B cell (primary cell): ENCODE measurements around the gene BACH2. TPM values are rescaled to one million over a fixed set of nuclear protein-coding genes. Genes with fewer than 3 reads are reported as not detected.

Source experiments
- ATAC-seq: fragments of 200-7000 bp; cut with Tn5 transposase; one replicate; pipeline ENCODE4 v1.10.0; 2021; ENCODE audit warnings: low read depth, mild to moderate bottlenecking, moderate number of reproducible peaks, moderate library complexity
- CTCF ChIA-PET: fragments of 350-600 bp; sonication (Branson Sonifier 250); formaldehyde crosslinking; loops from one replicate; lab custom pipeline; 2021; ENCODE audit warnings: antibody characterized with exemption, inconsistent platforms; lab: Charles Lee
- POLR2A ChIA-PET: fragments of 350-600 bp; sonication (Branson Sonifier 250); formaldehyde crosslinking; loops from one replicate; lab custom pipeline; 2021; ENCODE audit warnings: antibody characterized with exemption; lab: Charles Lee
- DNase-seq: peaks from one replicate; pipeline ENCODE4 v3.0.0; 2013
- H2AFZ ChIP-seq: 2 replicates; pipeline ENCODE4 v1.6.1; 2012; ENCODE audit warnings: mild to moderate bottlenecking, low read depth, low read length; ENCODE audit not compliant: insufficient read depth, poor library complexity, severe bottlenecking
- H3K27ac ChIP-seq, 2 donors: 1 replicate in 1 of 2; 2 replicates in 1 of 2; pipeline ENCODE4 v1.5.1; 2012 to 2013; ENCODE audit warnings: low read length in 2 of 2, mild to moderate bottlenecking in 2 of 2, moderate library complexity in 1 of 2
- H3K27me3 ChIP-seq, 4 experiments: fragments of 200-600 bp in 1 of 4; sonication (generic) in 1 of 4; replicated peaks in 1 of 4; 1 replicate in 2 of 4; 2 replicates in 2 of 4; pipeline versions ENCODE4 v1.6.1 to v1.7.0; 2013 to 2016; ENCODE audit warnings: low read length in 3 of 4, mild to moderate bottlenecking in 2 of 4, mixed read lengths in 1 of 4, moderate library complexity in 1 of 4; ENCODE audit not compliant: insufficient read depth in 4 of 4, control insufficient read depth in 3 of 4; ENCODE audit errors: control extremely low read depth in 1 of 4
- H3K36me3 ChIP-seq, 2 experiments: replicated peaks in 1 of 2; 1 replicate in 1 of 2; 2 replicates in 1 of 2; pipeline versions ENCODE4 v1.6.1 to v1.7.1; 2013; ENCODE audit warnings: low read length in 1 of 2; ENCODE audit not compliant: insufficient read depth in 2 of 2, control insufficient read depth in 1 of 2; ENCODE audit errors: control extremely low read depth in 1 of 2, extremely low read depth in 1 of 2
- H3K4me1 ChIP-seq, 2 donors: fragments of 200-600 bp in 1 of 2; sonication (generic) in 1 of 2; 1 replicate in 1 of 2; 2 replicates in 1 of 2; pipeline versions ENCODE4 v1.5.1 to v1.6.1; 2013 to 2017; ENCODE audit warnings: low read length in 2 of 2; ENCODE audit not compliant: control insufficient read depth in 2 of 2, insufficient read depth in 2 of 2
- H3K4me2 ChIP-seq: replicated peaks from 2 replicates; pipeline ENCODE3; 2012; ENCODE audit warnings: mild to moderate bottlenecking, low read depth, low read length; ENCODE audit not compliant: poor library complexity, severe bottlenecking
- H3K4me3 ChIP-seq, 5 experiments: fragments of 200-600 bp in 1 of 5; sonication (generic) in 1 of 5; 1 replicate in 3 of 5; 2 replicates in 2 of 5; pipeline versions ENCODE4 v1.5.1 to v1.7.0; 2011 to 2016; ENCODE audit warnings: low read length in 4 of 5, mild to moderate bottlenecking in 4 of 5, low read depth in 2 of 5, control low read depth in 1 of 5, moderate library complexity in 1 of 5; ENCODE audit not compliant: insufficient read depth in 1 of 5; ENCODE audit errors: control extremely low read depth in 1 of 5, extremely low read depth in 1 of 5
- H3K79me2 ChIP-seq: fragments of 200-600 bp; sonication (generic); one replicate; pipeline ENCODE4 v1.6.0; 2016; ENCODE audit warnings: low read length; ENCODE audit not compliant: control insufficient read depth, insufficient read depth
- H3K9ac ChIP-seq: fragments of 200-600 bp; sonication (generic); 2 replicates; pipeline ENCODE4 v1.6.1; 2017; ENCODE audit warnings: mild to moderate bottlenecking, low read length, moderate library complexity
- H3K9me3 ChIP-seq, 3 donors: one replicate each; pipeline versions ENCODE4 v1.6.1 to v1.7.1; 2013; ENCODE audit warnings: low read length in 2 of 3; ENCODE audit not compliant: control insufficient read depth in 2 of 3, insufficient read depth in 1 of 3; ENCODE audit errors: control extremely low read depth in 1 of 3
- H4K20me1 ChIP-seq: 2 replicates; pipeline ENCODE4 v1.6.0; 2012; ENCODE audit warnings: mild to moderate bottlenecking, low read length; ENCODE audit not compliant: insufficient read depth, control insufficient read depth, poor library complexity, severe bottlenecking
- H3K27ac Mint-ChIP-seq: one replicate; pipeline ENCODE4 v1.8.0; 2021; ENCODE audit warnings: mixed read lengths
- H3K27me3 Mint-ChIP-seq: one replicate; pipeline ENCODE4 v1.8.0; 2021; ENCODE audit warnings: mixed read lengths
- H3K4me1 Mint-ChIP-seq: one replicate; pipeline ENCODE4 v1.8.0; 2021; ENCODE audit warnings: mixed read lengths
- H3K4me3 Mint-ChIP-seq: one replicate; pipeline ENCODE4 v1.8.0; 2021; ENCODE audit warnings: mixed read lengths
- H3K9me3 Mint-ChIP-seq: one replicate; pipeline ENCODE4 v1.8.0; 2022; ENCODE audit warnings: mixed read lengths; ENCODE audit not compliant: insufficient read depth
- EZH2 ChIP-seq: IDR thresholded peaks from 2 replicates; pipeline ENCODE4 v1.6.1; 2012; ENCODE audit warnings: borderline replicate concordance, low read depth, mild to moderate bottlenecking, moderate library complexity, low read length; ENCODE audit not compliant: insufficient read depth, poor library complexity, severe bottlenecking
- WGBS: methylation state at CpG from one replicate; pipeline ENCODE4 v1.1.5; 2013; ENCODE audit warnings: missing lambda C conversion rate; ENCODE audit not compliant: insufficient coverage; 5-methylcytosine and 5-hydroxymethylcytosine counted together
- intact Hi-C: fragments of 100-400 bp; cut with micrococcal nuclease; formaldehyde crosslinking; loops from one replicate; pipeline ENCODE4 v1.10.0; 2022
- polyA plus RNA-seq: library from polyadenylated mRNA; depleted of rRNA; stranded (reverse); fragments of >200 nt; gene quantifications from 2 replicates; pipeline ENCODE4 v1.2.3, GENCODE V29; 2012
- total RNA-seq, 2 donors: library from RNA; stranded (reverse); fragments of 120-200 nt in 1 of 2; gene quantifications; 1 replicate in 1 of 2; 2 replicates in 1 of 2; pipeline versions ENCODE4 v1.2.3 to v1.2.4, GENCODE V29; 2013 to 2022
- TF ChIP-seq, protein P1 (sequence below): fragments of 200-600 bp; IDR thresholded peaks from one replicate; pipeline ENCODE4 v1.8.0; 2022; ENCODE audit warnings: antibody characterized with exemption, mild to moderate bottlenecking

Gene BACH2
- total and polyA plus RNA-seq, 2 donors (not counting 1 experiment from before 2014, with no cell fraction given) = 41.1 to 235 TPM

DNA sequence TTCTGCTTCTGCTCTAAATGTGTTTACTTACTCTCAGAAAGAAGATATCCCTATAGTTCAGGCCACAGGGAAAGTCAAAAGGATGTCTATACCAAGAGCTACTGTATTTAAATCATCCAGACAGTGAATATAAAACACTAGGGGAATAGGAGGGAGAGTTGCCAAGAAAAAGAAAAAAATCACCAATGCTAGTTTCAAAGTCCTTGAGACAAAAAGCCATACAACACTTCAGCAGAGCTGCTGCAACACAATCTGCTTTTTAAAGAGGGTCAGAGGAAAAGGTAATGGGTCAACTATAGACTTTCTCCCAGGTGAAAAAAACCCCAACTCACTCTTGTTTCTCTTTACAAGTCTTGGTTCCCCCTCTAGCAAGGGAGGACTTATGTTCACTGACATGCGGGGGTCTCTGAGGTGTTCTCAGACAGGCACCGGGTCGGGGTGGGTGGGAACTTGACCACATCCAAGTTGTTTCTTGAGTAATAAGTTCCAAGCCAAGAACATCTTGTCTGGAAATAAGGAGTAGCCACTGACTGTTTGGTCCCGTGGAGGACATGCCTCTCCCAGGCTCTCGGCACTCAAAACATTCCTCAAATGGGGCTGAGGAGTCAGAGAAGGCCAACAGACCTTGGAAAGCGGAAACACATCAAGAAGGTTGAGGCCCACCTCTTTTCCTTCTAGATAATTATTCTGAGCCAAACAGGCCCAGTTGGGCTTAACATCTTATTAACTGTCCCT lies 354.7 kb downstream of the BACH2 start:
- Mint-ChIP-seq H3K9me3 (no peaks in the 10 kb centered on the region), H3K4me1 (peaks cover 9% of the 10 kb centered on the region), H3K4me3 (no peak overlapping the region), H3K27ac (peak overlapping the region; percentile 22), H3K27me3 (no peaks in the 10 kb centered on the region)
- H3K4me2 ChIP-seq = no peak overlapping the region
- H4K20me1 ChIP-seq = peaks cover 87% of the 10 kb centered on the region
- no peaks in the 10 kb centered on the region for H3K9me3 ChIP-seq
- H3K9ac ChIP-seq = no peak overlapping the region
- 90% methylated on average over 5 of the region's 6 CpGs for WGBS
- DNase-seq = no peak
- ChIA-PET CTCF (interaction anchor here (0.7 to 8.3 kb wide), 12 partner anchors 11 to 535 kb away, joined by 3 to 206 read pairs (median 6); no protein-coding TSS in a partner anchor), POLR2A (interaction anchor here (0.8 kb wide), 1 partner anchor 264 kb away, joined by 3 read pairs; no protein-coding TSS in a partner anchor)
- no peak overlapping the region for H2AFZ ChIP-seq
- no peaks in the 10 kb centered on the region for H3K4me1 ChIP-seq
- intact Hi-C loops = loop anchor here (2.0 to 10.0 kb wide), 3 partner anchors 117 to 509 kb away; partner anchors contain the start of genes ANKRD6 and CASP8AP2
- TF ChIP-seq EZH2 = no peak
- TF ChIP-seq, protein P1, sequence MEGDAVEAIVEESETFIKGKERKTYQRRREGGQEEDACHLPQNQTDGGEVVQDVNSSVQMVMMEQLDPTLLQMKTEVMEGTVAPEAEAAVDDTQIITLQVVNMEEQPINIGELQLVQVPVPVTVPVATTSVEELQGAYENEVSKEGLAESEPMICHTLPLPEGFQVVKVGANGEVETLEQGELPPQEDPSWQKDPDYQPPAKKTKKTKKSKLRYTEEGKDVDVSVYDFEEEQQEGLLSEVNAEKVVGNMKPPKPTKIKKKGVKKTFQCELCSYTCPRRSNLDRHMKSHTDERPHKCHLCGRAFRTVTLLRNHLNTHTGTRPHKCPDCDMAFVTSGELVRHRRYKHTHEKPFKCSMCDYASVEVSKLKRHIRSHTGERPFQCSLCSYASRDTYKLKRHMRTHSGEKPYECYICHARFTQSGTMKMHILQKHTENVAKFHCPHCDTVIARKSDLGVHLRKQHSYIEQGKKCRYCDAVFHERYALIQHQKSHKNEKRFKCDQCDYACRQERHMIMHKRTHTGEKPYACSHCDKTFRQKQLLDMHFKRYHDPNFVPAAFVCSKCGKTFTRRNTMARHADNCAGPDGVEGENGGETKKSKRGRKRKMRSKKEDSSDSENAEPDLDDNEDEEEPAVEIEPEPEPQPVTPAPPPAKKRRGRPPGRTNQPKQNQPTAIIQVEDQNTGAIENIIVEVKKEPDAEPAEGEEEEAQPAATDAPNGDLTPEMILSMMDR = no peak
- H3K4me3 ChIP-seq = no peak overlapping the region
- H3K36me3 ChIP-seq = peaks cover 16 to 51% of the 10 kb centered on the region in 2 experiments
- no peaks in the 10 kb centered on the region for H3K27me3 ChIP-seq
- peaks cover 18% of the 10 kb centered on the region for H3K79me2 ChIP-seq
- no peak for ATAC-seq
- no peak overlapping the region for H3K27ac ChIP-seq
